ENCODE data around the gene ADAT3. TPM values are rescaled to one million over a fixed set of nuclear protein-coding genes. Genes with fewer than 3 reads are reported as not detected.

The ADAT3 gene
- total RNA-seq, 1 donor from 2014 or later = 1.8 TPM

GRCh38 chr19:1921825-1922224 lies 16.6 kb downstream of the ADAT3 start:
- DNase-seq (ENCODE audit: low read depth) = no peak
- no peak for TF ChIP-seq CTCF (IDR thresholded peaks at IDR 0.05; ENCODE audit: insufficient read depth, low read length, poor library complexity, severe bottlenecking)
- H3K36me3 ChIP-seq (ENCODE audit: control insufficient read depth, insufficient read depth, low read length) = peaks cover 3% of the 10 kb centered on the region
- no peak overlapping the region for H3K4me3 ChIP-seq (ENCODE audit: low read depth, low read length)
- H3K27me3 ChIP-seq (ENCODE audit: control insufficient read depth, insufficient read depth, low read length) = no peaks in the 10 kb centered on the region

- TF ChIP-seq CTCF (IDR thresholded peaks at IDR 0.05; ENCODE audit: insufficient read depth, low read length, poor library complexity, severe bottlenecking) = no peak
- no peaks in the 10 kb centered on the region for H3K27me3 ChIP-seq (ENCODE audit: control insufficient read depth, insufficient read depth, low read length)
- no peak for DNase-seq (ENCODE audit: low read depth)
- peaks cover 3% of the 10 kb centered on the region for H3K36me3 ChIP-seq (ENCODE audit: control insufficient read depth, insufficient read depth, low read length)
- no peak overlapping the region for H3K4me3 ChIP-seq (ENCODE audit: low read depth, low read length)
Observed at GRCh38 chr19:1922803-1923202, 17.6 kb downstream of the ADAT3 start.

GRCh38 chr19:1923319-1923718 lies 18.1 kb downstream of the ADAT3 start:
- Histone ChIP-seq H3K36me3 (ENCODE audit: control insufficient read depth, insufficient read depth, low read length) (peaks cover 3% of the 10 kb centered on the region), H3K4me3 (ENCODE audit: low read depth, low read length) (no peak overlapping the region), H3K27me3 (ENCODE audit: control insufficient read depth, insufficient read depth, low read length) (no peaks in the 10 kb centered on the region)
- TF ChIP-seq CTCF (IDR thresholded peaks at IDR 0.05; ENCODE audit: insufficient read depth, low read length, poor library complexity, severe bottlenecking) = no peak
- DNase-seq (ENCODE audit: low read depth) = no peak

- no peak overlapping the region for H3K4me3 ChIP-seq (ENCODE audit: low read depth, low read length)
- H3K36me3 ChIP-seq (ENCODE audit: control insufficient read depth, insufficient read depth, low read length) = peaks cover 3% of the 10 kb centered on the region
- no peak for TF ChIP-seq CTCF (IDR thresholded peaks at IDR 0.05; ENCODE audit: insufficient read depth, low read length, poor library complexity, severe bottlenecking)
- DNase-seq (ENCODE audit: low read depth) = no peak
- no peaks in the 10 kb centered on the region for H3K27me3 ChIP-seq (ENCODE audit: control insufficient read depth, insufficient read depth, low read length)
Observed at GRCh38 chr19:1924320-1924961, 19.2 kb downstream of the ADAT3 start.

GRCh38 chr19:1925544-1925943 lies 20.3 kb downstream of the ADAT3 start:
- DNase-seq (ENCODE audit: low read depth) = no peak
- H3K27me3 ChIP-seq (ENCODE audit: control insufficient read depth, insufficient read depth, low read length) = no peaks in the 10 kb centered on the region
- H3K36me3 ChIP-seq (ENCODE audit: control insufficient read depth, insufficient read depth, low read length) = peaks cover 3% of the 10 kb centered on the region
- no peak overlapping the region for H3K4me3 ChIP-seq (ENCODE audit: low read depth, low read length)
- no peak for TF ChIP-seq CTCF (IDR thresholded peaks at IDR 0.05; ENCODE audit: insufficient read depth, low read length, poor library complexity, severe bottlenecking)

Measured in kidney epithelial cell (primary cell).